HG03558 (cell line): ENCODE measurements around the gene SMIM7.

Source experiments
- ATAC-seq: cut with Tn5 transposase; IDR thresholded peaks from one replicate; pipeline ENCODE4 v1.9.1; 2021; ENCODE audit warnings: moderate number of reproducible peaks; ENCODE audit not compliant: unreplicated experiment; ENCODE audit errors: extremely low read depth

Gene SMIM7

GRCh38 chr19:16624236-16624635 lies 35.7 kb downstream of the SMIM7 start:
- no peak for ATAC-seq

- no peak for ATAC-seq
These were observed 36.4 kb downstream of the SMIM7 start for GRCh38 chr19:16623576-16623975.

GRCh38 chr19:16623066-16623465 lies 36.9 kb downstream of the SMIM7 start:
- no peak for ATAC-seq

- ATAC-seq, result no peak
These were observed 38.7 kb downstream of the SMIM7 start for GRCh38 chr19:16621165-16621800.

- ATAC-seq, result no peak
These were observed 39.4 kb downstream of the SMIM7 start for GRCh38 chr19:16620584-16620983.

- no peak for ATAC-seq
These were observed 39.9 kb downstream of the SMIM7 start for GRCh38 chr19:16620018-16620417.

- ATAC-seq, result no peak
These were observed 40.5 kb downstream of the SMIM7 start for GRCh38 chr19:16619457-16619856.

GRCh38 chr19:16618248-16618647 lies 41.7 kb downstream of the SMIM7 start:
- ATAC-seq, result no peak

- ATAC-seq, result no peak
These were observed 44.1 kb downstream of the SMIM7 start for GRCh38 chr19:16615808-16616207.

- ATAC-seq, result no peak
These were observed 45.0 kb downstream of the SMIM7 start for GRCh38 chr19:16614941-16615340.

GRCh38 chr19:16613841-16614240 lies 46.1 kb downstream of the SMIM7 start:
- no peak for ATAC-seq

- ATAC-seq, result no peak
These were observed 47.3 kb downstream of the SMIM7 start for GRCh38 chr19:16612636-16613035.

- no peak for ATAC-seq
These were observed 48.8 kb downstream of the SMIM7 start for GRCh38 chr19:16611121-16611520.

GRCh38 chr19:16609511-16610200 lies 50.3 kb downstream of the SMIM7 start:
- no peak for ATAC-seq

GRCh38 chr19:16608290-16608739 lies 51.6 kb downstream of the SMIM7 start:
- no peak for ATAC-seq

- no peak for ATAC-seq
These were observed 52.1 kb downstream of the SMIM7 start for GRCh38 chr19:16607819-16608218.

GRCh38 chr19:16605553-16605994 lies 54.4 kb downstream of the SMIM7 start:
- ATAC-seq, result no peak

- ATAC-seq, result no peak
These were observed 54.8 kb downstream of the SMIM7 start for GRCh38 chr19:16605115-16605514.

- no peak for ATAC-seq
These were observed 55.3 kb downstream of the SMIM7 start for GRCh38 chr19:16604615-16605014.

GRCh38 chr19:16603090-16603489 lies 56.9 kb downstream of the SMIM7 start:
- no peak for ATAC-seq

GRCh38 chr19:16601378-16602052 lies 58.4 kb downstream of the SMIM7 start:
- ATAC-seq, result no peak
